ENCODE results near the gene TMEM209.
"Not testable (repeated sequence)": the region's sequence is repeated elsewhere in the genome, so short reads cannot be mapped to it uniquely, and the experiment has no call there.

DNA sequence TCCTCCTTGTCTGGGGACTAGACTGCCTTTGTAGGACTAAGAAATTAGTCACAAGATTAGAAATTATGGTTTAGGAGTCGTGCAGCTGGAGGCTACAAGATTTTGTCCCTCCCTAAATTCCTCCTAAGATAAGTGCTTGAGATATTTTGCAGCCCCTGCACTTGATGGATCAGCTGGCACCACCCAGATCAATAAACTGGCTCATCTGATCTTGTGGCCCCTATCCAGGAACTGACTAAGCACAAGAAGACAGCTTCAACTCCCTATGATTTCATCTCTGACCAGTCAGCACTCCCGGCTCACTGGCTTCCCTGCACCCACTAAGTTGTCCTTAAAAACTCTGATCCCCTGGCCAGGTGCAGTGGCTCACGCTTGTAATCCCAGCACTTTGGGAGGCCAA lies 19.7 kb upstream of the TMEM209 start:
- TF ChIP-seq FOXP2 (optimal IDR thresholded peaks at IDR 0.05; ENCODE audit: control extremely low read depth, extremely low read length, insufficient read depth); POLR2AphosphoS5 (IDR thresholded peaks at IDR 0.05; ENCODE audit: borderline replicate concordance, low read depth, low read length): not testable (repeated sequence)

All from SK-N-MC (cell line).